HepG2 (cell line): Measurements from ENCODE around the gene ECSIT. TPM values are rescaled to one million over a fixed set of nuclear protein-coding genes. Genes with fewer than 3 reads are reported as not detected.

Experiments used
- ATAC-seq: fragments of 200-7000 bp; cut with Tn5 transposase; 3 replicates; pipeline ENCODE4 v1.9.1; 2020; ENCODE audit warnings: mild to moderate bottlenecking, moderate library complexity
- BruUV-seq: library from RNA; stranded (reverse); fragments of 400-500 nt; replicated peaks from 2 replicates; lab custom pipeline; 2021; lab: Mats Ljungman, UMichigan
- CTCF ChIA-PET: fragments of 300-600 bp; formaldehyde crosslinking; extraction: SDS; loops from one replicate; lab custom pipeline; 2021; ENCODE audit warnings: low total read pairs, inconsistent platforms, low intra/inter-chr PET ratio; lab: Yijun Ruan, JAX
- POLR2A ChIA-PET: fragments of 350-600 bp; sonication (Branson Sonifier 250); formaldehyde crosslinking; loops from one replicate; lab custom pipeline; 2020; ENCODE audit warnings: antibody characterized with exemption, inconsistent platforms; lab: Yijun Ruan, JAX
- DNase-seq: peaks from one replicate; pipeline ENCODE4 v3.0.0-alpha.2; 2015; ENCODE audit warnings: low spot score
- FAIRE-seq: peaks from 3 replicates; lab custom pipeline; 2011; peaks lifted over from hg19 to GRCh38; lab: Jason Lieb, UNC
- H2AFZ ChIP-seq: one replicate; pipeline ENCODE4 v1.6.1; 2011; ENCODE audit warnings: low read length, inconsistent platforms
- H3K27ac ChIP-seq: fragments of 300-600 bp; 3 replicates; pipeline ENCODE4 v1.8.0; 2011; ENCODE audit warnings: mixed run types, mild to moderate bottlenecking, mixed read lengths, low read length, inconsistent platforms; ENCODE audit not compliant: insufficient read depth; ENCODE audit errors: extremely low read length
- H3K27me3 ChIP-seq, 2 experiments: fragments of 200-600 bp in 1 of 2; 2 replicates in 1 of 2; 3 replicates in 1 of 2; pipeline versions ENCODE4 v1.6.0 to v1.8.0; 2011; ENCODE audit warnings: low read length in 2 of 2, mild to moderate bottlenecking in 2 of 2, moderate library complexity in 2 of 2, inconsistent platforms in 1 of 2; ENCODE audit not compliant: insufficient read depth in 2 of 2, control insufficient read depth in 1 of 2
- H3K36me3 ChIP-seq, 2 experiments: fragments of 200-600 bp in 1 of 2; replicated peaks in 1 of 2; 2 replicates in 1 of 2; 3 replicates in 1 of 2; pipeline versions ENCODE4 v1.5.1 to v1.8.0; 2011; ENCODE audit warnings: low read length in 2 of 2, inconsistent platforms in 1 of 2; ENCODE audit not compliant: insufficient read depth in 2 of 2, control insufficient read depth in 1 of 2
- H3K4me1 ChIP-seq: 2 replicates; pipeline ENCODE4 v1.5.1; 2012; ENCODE audit warnings: low read length, inconsistent platforms; ENCODE audit not compliant: insufficient read depth
- H3K4me2 ChIP-seq: 2 replicates; pipeline ENCODE4 v1.6.0; 2011; ENCODE audit warnings: low read depth, low read length, inconsistent platforms
- H3K4me3 ChIP-seq, 3 experiments: fragments of 200-600 bp in 1 of 3; sonication (generic), shearing (Covaris generic) in 1 of 3; replicated peaks in 1 of 3; 2 replicates each; pipeline ENCODE4 v1.5.1; 2011 to 2016; ENCODE audit warnings: low read length in 3 of 3, inconsistent platforms in 2 of 3, low read depth in 2 of 3, mild to moderate bottlenecking in 2 of 3, control low read depth in 1 of 3, mixed read lengths in 1 of 3; ENCODE audit not compliant: insufficient read depth in 1 of 3
- H3K79me2 ChIP-seq: one replicate; pipeline ENCODE4 v1.6.1; 2011; ENCODE audit warnings: low read length, inconsistent platforms; ENCODE audit not compliant: insufficient read depth
- H3K9ac ChIP-seq: 2 replicates; pipeline ENCODE4 v1.6.0; 2011; ENCODE audit warnings: mild to moderate bottlenecking, low read depth, low read length, inconsistent platforms; ENCODE audit not compliant: insufficient read depth
- H3K9me3 ChIP-seq: 2 replicates; pipeline ENCODE4 v1.5.1; 2012; ENCODE audit warnings: mild to moderate bottlenecking, low read length
- H4K20me1 ChIP-seq: 2 replicates; pipeline ENCODE4 v1.6.0; 2011; ENCODE audit warnings: inconsistent platforms, mild to moderate bottlenecking, low read length, moderate library complexity; ENCODE audit not compliant: insufficient read depth
- FOXA3 ChIP-seq: IDR thresholded peaks from 2 replicates; pipeline ENCODE4 v1.6.1; 2016; ENCODE audit warnings: missing genetic modification reagents, missing compliant biosample characterization
- HOMEZ ChIP-seq: IDR thresholded peaks from 2 replicates; pipeline ENCODE4 v1.6.1; 2016; ENCODE audit warnings: low read depth
- RBM39 ChIP-seq: fragments of 200-400 bp; formaldehyde crosslinking; IDR thresholded peaks from one replicate; pipeline ENCODE4 v1.6.1; 2018; ENCODE audit warnings: antibody characterized with exemption, mild to moderate bottlenecking, low read depth, low read length; ENCODE audit not compliant: poor library complexity, severe bottlenecking
- TBL1XR1 ChIP-seq: fragments of 150-350 bp; IDR thresholded peaks from 2 replicates; pipeline ENCODE4 v1.6.1; 2014; ENCODE audit warnings: borderline replicate concordance, low read length; ENCODE audit not compliant: partially characterized antibody
- ZNF552 ChIP-seq: sonication (generic); formaldehyde crosslinking; IDR thresholded peaks from 2 replicates; pipeline ENCODE4 v1.9.0; 2022; ENCODE audit warnings: missing genetic modification reagents, mild to moderate bottlenecking, borderline replicate concordance
- ZNF687 ChIP-seq: sonication (generic); formaldehyde crosslinking; IDR thresholded peaks from 2 replicates; pipeline ENCODE4 v1.5.1; 2020; ENCODE audit warnings: mild to moderate bottlenecking, missing genetic modification reagents, moderate library complexity
- ZNF790 ChIP-seq: sonication (generic); formaldehyde crosslinking; IDR thresholded peaks from 2 replicates; pipeline ENCODE4 v1.8.0; 2022; ENCODE audit warnings: missing genetic modification reagents, mild to moderate bottlenecking, borderline replicate concordance
- WGBS: methylation state at CpG from one replicate; pipeline ENCODE4 v1.1.6; 2017; ENCODE audit warnings: low lambda C conversion rate; 5-methylcytosine and 5-hydroxymethylcytosine counted together
- in situ Hi-C: cut with HindIII; loops from 2 replicates; pipeline ENCODE4 v1.10.0; 2017; ENCODE audit warnings: low pct_unique_long_range_greater_than_20kb; ENCODE audit not compliant: extremely low pct_ligation_motif_present
- intact Hi-C: fragments of 100-400 bp; cut with micrococcal nuclease; formaldehyde crosslinking; loops from one replicate; pipeline ENCODE4 v1.10.0; 2022; ENCODE audit not compliant: unreplicated experiment
- polyA plus RNA-seq, 8 experiments: library from polyadenylated mRNA; depleted of rRNA in 3 of 8; stranded (reverse) in 7 of 8; unstranded in 1 of 8; fragments of >200 nt; fragmentation: Illumina TruSeq in 4 of 8; extraction: Trizol in 4 of 8; gene quantifications; 2 replicates each; pipeline versions ENCODE4 v1.2.1 to v1.2.3, GENCODE V29; 2011 to 2016; ENCODE audit warnings: low read depth in 4 of 8, missing spikeins in 1 of 8, mixed read lengths in 1 of 8; ENCODE audit not compliant: insufficient read depth in 1 of 8
- total RNA-seq, 5 experiments: library from RNA; depleted of rRNA; stranded (reverse); fragments of >200 nt; fragmentation: Illumina TruSeq; extraction: Trizol; gene quantifications; 2 replicates each; pipeline ENCODE4 v1.2.3, GENCODE V29; 2016; ENCODE audit warnings: low read depth in 1 of 5

The ECSIT gene
- total and polyA plus RNA-seq, 2 of the 13 experiments (the other 11 are each of a cell fraction or from before 2014, with no cell fraction given), result 36.4 to 62.3 TPM

GRCh38 chr19:11480715-11481533 lies 48.0 kb downstream of the ECSIT start, which contains the start of gene ELAVL3:
Gene ELAVL3, minus strand, starts transcription at chr19:11481046. Its CDS starts 438 bp downstream, at chr19:11480608.
- H3K79me2 ChIP-seq, result no peaks in the 10 kb centered on the region
- DNase-seq (no peak), FAIRE-seq (no peak), ATAC-seq (no peak)
- intact Hi-C loops (no loop called here), in situ Hi-C loops (loop anchor here (5.0 kb wide), 1 partner anchor 99 kb away; the partner anchor contains the start of gene EPOR)
- no peak within 1 kb of the TSS; the same call in 1 of the 2 replicates for H3K4me2 ChIP-seq
- H3K9me3 ChIP-seq, result no peaks in the 10 kb centered on the region
- H3K4me1 ChIP-seq, result peaks cover 17% of the 10 kb centered on the region
- CTCF ChIA-PET, result no interaction called here
- no peak within 1 kb of the TSS for H2AFZ ChIP-seq
- H4K20me1 ChIP-seq, result peaks cover 10% of the 10 kb centered on the region; the same call in 1 of the 2 replicates
- BruUV-seq, result no TSS peak
- peaks cover 5 to 32% of the 10 kb centered on the region in 2 experiments; a peak in 4 of 5 replicates for H3K27me3 ChIP-seq
- POLR2A ChIA-PET, result interaction anchor here (0.6 kb wide), 1 partner anchor 187 kb away, joined by 3 read pairs; no protein-coding TSS in a partner anchor
- no peaks in the 10 kb centered on the region for H3K36me3 ChIP-seq
- no peak within 1 kb of the TSS for H3K9ac ChIP-seq
- TF ChIP-seq ZNF552 (no peak), FOXA3 (CRISPR knock-in tag) (no peak), RBM39 (peak; percentile 5)
- H3K27ac ChIP-seq, result no peak within 1 kb of the TSS
- 63% methylated on average over 41 of the region's 77 CpGs for WGBS
- peak within 1 kb of the TSS in 2 of 3 experiments; percentile 7 to 37; a peak in 1 of 6 replicates for H3K4me3 ChIP-seq

- Histone ChIP-seq H4K20me1 (peaks cover 10% of the 10 kb centered on the region; the same call in 1 of the 2 replicates), H3K27ac (no peak overlapping the region), H3K4me1 (peaks cover 17% of the 10 kb centered on the region), H3K9ac (no peak overlapping the region), H3K27me3 (peaks cover 5 to 32% of the 10 kb centered on the region in 2 experiments; a peak in 4 of 5 replicates), H3K4me2 (peak overlapping the region; percentile 39; the same call in 1 of the 2 replicates), H3K79me2 (no peaks in the 10 kb centered on the region), H3K36me3 (no peaks in the 10 kb centered on the region), H3K4me3 (peak overlapping the region; percentile 7 to 37 (median 20); a peak in 2 of 6 replicates), H3K9me3 (no peaks in the 10 kb centered on the region), H2AFZ (no peak overlapping the region)
- no peak for FAIRE-seq
- ChIA-PET CTCF (no interaction called here), POLR2A (interaction anchor here (0.8 to 1.0 kb wide), 4 partner anchors 11 to 105 kb away, joined by 3 read pairs; partner anchors contain the start of genes ECSIT, ODAD3, PRKCSH and SWSAP1)
- no peak for DNase-seq
- intact Hi-C loops (no loop called here), in situ Hi-C loops (loop anchor here (5.0 kb wide), 1 partner anchor 98 kb away; the partner anchor contains the start of gene EPOR)
- BruUV-seq, result no TSS peak
- 55% methylated on average over 15 of the region's 86 CpGs for WGBS
- no peak for ATAC-seq
- TF ChIP-seq HOMEZ, result no peak
- TF ChIP-seq TBL1XR1, result no peak
- no peak for TF ChIP-seq ZNF790 (CRISPR knock-in tag)
- TF ChIP-seq ZNF687 (CRISPR knock-in tag), result no peak
Measured at GRCh38 chr19:11479898-11480714, 48.8 kb downstream of the ECSIT start.
